H9 (cell line): ENCODE data around the gene GRIA4. TPM values are rescaled to one million over a fixed set of nuclear protein-coding genes. Genes with fewer than 3 reads are reported as not detected.

Experiments
- DNase-seq: peaks from one replicate; pipeline ENCODE4 v3.0.0-alpha.2; 2017
- H2AFZ ChIP-seq: one replicate; pipeline ENCODE4 v1.6.1; 2013; ENCODE audit warnings: mild to moderate bottlenecking, low read length, control low read depth, moderate library complexity
- H2AK5ac ChIP-seq: 2 replicates; pipeline ENCODE4 v1.6.1; 2013; ENCODE audit warnings: low read length, control low read depth, mixed read lengths; ENCODE audit not compliant: insufficient read length
- H2BK120ac ChIP-seq: one replicate; pipeline ENCODE4 v1.6.1; 2013; ENCODE audit warnings: low read depth, mild to moderate bottlenecking, low read length, control low read depth, inconsistent platforms; ENCODE audit not compliant: poor library complexity, severe bottlenecking
- H2BK12ac ChIP-seq: 2 replicates; pipeline ENCODE4 v1.6.1; 2013; ENCODE audit warnings: low read length, control low read depth, mixed read lengths, low read depth; ENCODE audit not compliant: insufficient read length
- H2BK15ac ChIP-seq: 2 replicates; pipeline ENCODE4 v1.6.1; 2013; ENCODE audit warnings: low read depth, low read length, control low read depth
- H2BK20ac ChIP-seq: one replicate; pipeline ENCODE4 v1.6.1; 2013; ENCODE audit warnings: low read depth, mild to moderate bottlenecking, low read length, control low read depth, inconsistent platforms; ENCODE audit not compliant: poor library complexity, severe bottlenecking
- H2BK5ac ChIP-seq: 2 replicates; pipeline ENCODE4 v1.6.1; 2013; ENCODE audit warnings: low read length, control low read depth, mixed read lengths; ENCODE audit not compliant: insufficient read length
- H3K14ac ChIP-seq: 2 replicates; pipeline ENCODE4 v1.6.1; 2013; ENCODE audit warnings: low read length, control low read depth; ENCODE audit not compliant: insufficient read depth
- H3K18ac ChIP-seq: 2 replicates; pipeline ENCODE4 v1.6.1; 2013; ENCODE audit warnings: low read depth, mild to moderate bottlenecking, mixed read lengths, low read length, control low read depth; ENCODE audit not compliant: insufficient read length
- H3K23ac ChIP-seq: 2 replicates; pipeline ENCODE4 v1.6.1; 2013; ENCODE audit warnings: low read length, control low read depth, mixed read lengths, low read depth; ENCODE audit not compliant: insufficient read length
- H3K23me2 ChIP-seq: 2 replicates; pipeline ENCODE4 v1.6.1; 2013; ENCODE audit warnings: low read depth, mild to moderate bottlenecking, mixed read lengths, low read length, control low read depth; ENCODE audit not compliant: insufficient read length, poor library complexity, severe bottlenecking
- H3K27ac ChIP-seq: 2 replicates; pipeline ENCODE4 v1.5.1; 2013; ENCODE audit warnings: low read length, control low read depth, mixed read lengths, low read depth; ENCODE audit not compliant: insufficient read length
- H3K27me3 ChIP-seq: 2 replicates; pipeline ENCODE4 v1.6.1; 2013; ENCODE audit warnings: low read length, control low read depth, inconsistent platforms; ENCODE audit not compliant: insufficient read depth
- H3K4ac ChIP-seq: 2 replicates; pipeline ENCODE4 v1.6.1; 2013; ENCODE audit warnings: low read depth, mild to moderate bottlenecking, control low read depth, inconsistent platforms, low read length, moderate library complexity
- H3K4me1 ChIP-seq: 2 replicates; pipeline ENCODE4 v1.6.1; 2013; ENCODE audit warnings: low read length, control low read depth, inconsistent platforms; ENCODE audit not compliant: insufficient read depth
- H3K4me2 ChIP-seq: 2 replicates; pipeline ENCODE4 v1.6.1; 2013; ENCODE audit warnings: low read length, control low read depth, mixed read lengths; ENCODE audit not compliant: insufficient read length, insufficient read depth
- H3K56ac ChIP-seq: 2 replicates; pipeline ENCODE4 v1.6.1; 2013; ENCODE audit warnings: low read depth, mild to moderate bottlenecking, mixed read lengths, low read length, control low read depth; ENCODE audit not compliant: insufficient read length
- H3K79me1 ChIP-seq: 2 replicates; pipeline ENCODE4 v1.6.1; 2013; ENCODE audit warnings: low read depth, mild to moderate bottlenecking, moderate library complexity, low read length, control low read depth, inconsistent platforms; ENCODE audit not compliant: insufficient read depth, poor library complexity, severe bottlenecking
- H3K79me2 ChIP-seq: 2 replicates; pipeline ENCODE4 v1.6.1; 2013; ENCODE audit warnings: low read length, control low read depth, inconsistent platforms; ENCODE audit not compliant: insufficient read depth
- H3K9ac ChIP-seq: 2 replicates; pipeline ENCODE4 v1.6.1; 2013; ENCODE audit warnings: low read length, control low read depth, mixed read lengths; ENCODE audit not compliant: insufficient read length; ENCODE audit errors: extremely low read depth
- H3K9me3 ChIP-seq: one replicate; pipeline ENCODE4 v1.6.1; 2013; ENCODE audit warnings: low read depth, low read length, inconsistent platforms; ENCODE audit not compliant: control insufficient read depth
- H3T11ph ChIP-seq: one replicate; pipeline ENCODE4 v1.6.1; 2013; ENCODE audit warnings: mild to moderate bottlenecking, low read length, control low read depth, inconsistent platforms
- H4K20me1 ChIP-seq: one replicate; pipeline ENCODE4 v1.6.1; 2013; ENCODE audit not compliant: control insufficient read depth, insufficient read length, insufficient read depth
- H4K5ac ChIP-seq: 2 replicates; pipeline ENCODE4 v1.6.1; 2013; ENCODE audit warnings: low read depth, mild to moderate bottlenecking, mixed read lengths, low read length, control low read depth; ENCODE audit not compliant: insufficient read length
- H4K8ac ChIP-seq: replicated peaks from 2 replicates; pipeline ENCODE4 v1.6.1; 2013; ENCODE audit warnings: low read length, control low read depth, mixed read lengths, low read depth; ENCODE audit not compliant: insufficient read length
- H4K91ac ChIP-seq: 2 replicates; pipeline ENCODE4 v1.6.1; 2013; ENCODE audit warnings: low read depth, mild to moderate bottlenecking, moderate library complexity, mixed read lengths, low read length, control low read depth; ENCODE audit not compliant: insufficient read length
- H3K27ac Mint-ChIP-seq, 3 experiments: 2 replicates in 2 of 3; 3 replicates in 1 of 3; pipeline ENCODE4 v1.8.0; 2020 to 2021; ENCODE audit warnings: mixed read lengths in 3 of 3, mild to moderate bottlenecking in 1 of 3, moderate library complexity in 1 of 3
- H3K27me3 Mint-ChIP-seq: 2 replicates; pipeline ENCODE4 v1.8.0; 2021; ENCODE audit warnings: low read depth, mild to moderate bottlenecking, moderate library complexity, mixed read lengths
- H3K36me3 Mint-ChIP-seq, 3 experiments: 2 replicates in 2 of 3; 3 replicates in 1 of 3; pipeline ENCODE4 v1.8.0; 2020 to 2021; ENCODE audit warnings: low read depth in 3 of 3, mixed read lengths in 3 of 3; ENCODE audit not compliant: insufficient read depth in 1 of 3
- H3K4me1 Mint-ChIP-seq, 2 experiments: 2 replicates each; pipeline ENCODE4 v1.8.0; 2020; ENCODE audit warnings: mixed read lengths in 2 of 2
- H3K4me3 Mint-ChIP-seq, 2 experiments: 2 replicates in 1 of 2; 3 replicates in 1 of 2; pipeline ENCODE4 v1.8.0; 2020 to 2021; ENCODE audit warnings: mild to moderate bottlenecking in 2 of 2, mixed read lengths in 2 of 2, moderate library complexity in 1 of 2
- H3K9me3 Mint-ChIP-seq, 2 experiments: 2 replicates in 1 of 2; 3 replicates in 1 of 2; pipeline ENCODE4 v1.8.0; 2020; ENCODE audit warnings: mild to moderate bottlenecking in 2 of 2, mixed read lengths in 2 of 2, moderate library complexity in 1 of 2
- CTCF ChIP-seq: fragments of 200-600 bp; sonication (generic); conservative IDR thresholded peaks from 3 replicates; pipeline ENCODE4 v1.8.0; 2021; ENCODE audit warnings: antibody characterized with exemption, mild to moderate bottlenecking
- WGBS: extraction: QIAGEN DNeasy Blood & Tissue Kit; methylation state at CpG from one replicate; pipeline ENCODE4 v1.1.7; 2013; ENCODE audit warnings: missing lambda C conversion rate, low lambda C conversion rate, mixed read lengths; ENCODE audit not compliant: insufficient read length; ENCODE audit errors: extremely low coverage; 5-methylcytosine and 5-hydroxymethylcytosine counted together
- total RNA-seq: library from RNA; stranded (reverse); gene quantifications from 2 replicates; pipeline ENCODE4 v1.2.1, GENCODE V29; 2021

The GRIA4 gene
- total RNA-seq, 1 experiment from 2014 or later = 0.83 TPM

- Histone ChIP-seq H3K18ac (no peak overlapping the region), H4K8ac (no peak overlapping the region), H3K4me1 (no peaks in the 10 kb centered on the region), H3K79me1 (no peaks in the 10 kb centered on the region), H3K27me3 (no peaks in the 10 kb centered on the region), H2BK20ac (no peak overlapping the region), H3K4me2 (no peak overlapping the region), H3K14ac (no peak overlapping the region), H3K4ac (no peak overlapping the region), H3K56ac (no peak overlapping the region), H3K9ac (no peak overlapping the region), H3K23ac (no peak overlapping the region), H2BK15ac (no peak overlapping the region), H3K23me2 (no peaks in the 10 kb centered on the region), H3K9me3 (no peaks in the 10 kb centered on the region), H2BK5ac (no peak overlapping the region), H4K5ac (no peak overlapping the region), H2AFZ (no peak overlapping the region), H3K27ac (no peak overlapping the region), H3K79me2 (no peaks in the 10 kb centered on the region), H3T11ph (no peak overlapping the region), H4K20me1 (no peaks in the 10 kb centered on the region), H2BK12ac (no peak overlapping the region), H2BK120ac (no peak overlapping the region), H2AK5ac (no peak overlapping the region), H4K91ac (no peak overlapping the region)
- no peaks in the 10 kb centered on the region for H3K4me1 Mint-ChIP-seq
- DNase-seq = no peak
- no peaks in the 10 kb centered on the region for H3K27me3 Mint-ChIP-seq
- H3K36me3 Mint-ChIP-seq = no peaks in the 10 kb centered on the region
- H3K4me3 Mint-ChIP-seq = no peak overlapping the region
- no peak overlapping the region for H3K27ac Mint-ChIP-seq
- no peak for TF ChIP-seq CTCF
- no CpG with 5 or more reads among the region's 5 CpGs for WGBS
- H3K9me3 Mint-ChIP-seq = no peaks in the 10 kb centered on the region
Observed at GRCh38 chr11:105713106-105713505, 103.2 kb downstream of the GRIA4 start.
